ENCODE results near the gene AUTS2.

GRCh38 chr7:70416986-70417655, 818.8 kb downstream of the AUTS2 start:
- peak; percentile 72 for TF ChIP-seq CTCF (IDR thresholded peaks at IDR 0.05; ENCODE audit: low read length)
- no peak for TF ChIP-seq EZH2 (IDR thresholded peaks at IDR 0.05; ENCODE audit: borderline replicate concordance, low read length)

All from OCI-LY1 (cell line).